Liver (tissue), 9 donors: ENCODE results near the gene SMCO3. TPM values are rescaled to one million over a fixed set of nuclear protein-coding genes. Genes with fewer than 3 reads are reported as not detected.

Source experiments
- DNase-seq: peaks from one replicate; pipeline ENCODE4 v3.0.0-alpha.2; 2017; ENCODE audit warnings: low spot score
- H3K27ac ChIP-seq, 2 donors: one replicate each; pipeline ENCODE4 v1.7.0; 2013; ENCODE audit warnings: inconsistent platforms in 2 of 2, low read length in 2 of 2, control low read depth in 1 of 2, low read depth in 1 of 2, mild to moderate bottlenecking in 1 of 2
- H3K27me3 ChIP-seq, 4 donors: one replicate each; pipeline versions ENCODE4 v1.6.1 to v1.7.0; 2013; ENCODE audit warnings: low read length in 3 of 4, inconsistent platforms in 1 of 4, mild to moderate bottlenecking in 1 of 4, moderate library complexity in 1 of 4; ENCODE audit not compliant: control insufficient read depth in 4 of 4, insufficient read depth in 4 of 4
- H3K36me3 ChIP-seq, 4 donors: one replicate each; pipeline versions ENCODE4 v1.6.1 to v1.7.0; 2013; ENCODE audit warnings: low read length in 3 of 4, mild to moderate bottlenecking in 3 of 4, low read depth in 1 of 4, moderate library complexity in 1 of 4; ENCODE audit not compliant: control insufficient read depth in 4 of 4, insufficient read depth in 3 of 4
- H3K4me1 ChIP-seq, 4 donors: one replicate each; pipeline versions ENCODE4 v1.6.1 to v1.7.0; 2013; ENCODE audit warnings: low read length in 3 of 4, mild to moderate bottlenecking in 3 of 4, moderate library complexity in 1 of 4; ENCODE audit not compliant: control insufficient read depth in 4 of 4, insufficient read depth in 4 of 4
- H3K4me3 ChIP-seq, 3 donors: one replicate each; pipeline versions ENCODE4 v1.6.1 to v1.7.0; 2013; ENCODE audit warnings: low read length in 3 of 3, control low read depth in 1 of 3, low read depth in 1 of 3, mild to moderate bottlenecking in 1 of 3
- H3K9ac ChIP-seq, 2 donors: one replicate each; pipeline ENCODE4 v1.7.0; 2013; ENCODE audit warnings: low read length in 2 of 2, mild to moderate bottlenecking in 2 of 2, moderate library complexity in 2 of 2, control low read depth in 1 of 2, low read depth in 1 of 2
- H3K9me3 ChIP-seq, 4 donors: one replicate each; pipeline versions ENCODE4 v1.6.1 to v1.7.0; 2013; ENCODE audit warnings: low read length in 3 of 4; ENCODE audit not compliant: control insufficient read depth in 4 of 4
- CTCF ChIP-seq: fragments of 150-350 bp; IDR thresholded peaks from 2 replicates; pipeline ENCODE4 v1.5.1; 2017; ENCODE audit warnings: improper control_type of control experiment, low read depth, low read length; ENCODE audit not compliant: missing input control
- EGR1 ChIP-seq, 2 donors: IDR thresholded peaks; 2 replicates each; pipeline ENCODE4 v1.6.1; 2016 to 2018; ENCODE audit warnings: antibody characterized with exemption in 2 of 2, low read depth in 2 of 2
- FOXA1 ChIP-seq: IDR thresholded peaks from 2 replicates; pipeline ENCODE4 v1.6.1; 2016; ENCODE audit warnings: antibody characterized with exemption
- FOXA2 ChIP-seq: IDR thresholded peaks from 2 replicates; pipeline ENCODE4 v1.6.1; 2016; ENCODE audit warnings: antibody characterized with exemption
- GABPA ChIP-seq, 2 donors: IDR thresholded peaks in 1 of 2; conservative IDR thresholded peaks in 1 of 2; 2 replicates each; pipeline ENCODE4 v1.6.1; 2016; ENCODE audit warnings: antibody characterized with exemption in 2 of 2, mild to moderate bottlenecking in 1 of 2, moderate library complexity in 1 of 2
- HNF4A ChIP-seq, 2 donors: conservative IDR thresholded peaks; 2 replicates each; pipeline ENCODE4 v1.6.1; 2016; ENCODE audit warnings: antibody characterized with exemption in 2 of 2, mild to moderate bottlenecking in 2 of 2
- HNF4G ChIP-seq: IDR thresholded peaks from 2 replicates; pipeline ENCODE4 v1.6.1; 2016; ENCODE audit warnings: antibody characterized with exemption
- JUND ChIP-seq, 2 donors: IDR thresholded peaks; 2 replicates each; pipeline ENCODE4 v1.6.1; 2016; ENCODE audit warnings: antibody characterized with exemption in 2 of 2
- NR2F2 ChIP-seq: IDR thresholded peaks from 2 replicates; pipeline ENCODE4 v1.6.1; 2016; ENCODE audit warnings: antibody characterized with exemption
- RAD21 ChIP-seq, 2 donors: IDR thresholded peaks; 2 replicates each; pipeline ENCODE4 v1.6.1; 2016; ENCODE audit warnings: antibody characterized with exemption in 2 of 2, mild to moderate bottlenecking in 2 of 2
- REST ChIP-seq: IDR thresholded peaks from 2 replicates; pipeline ENCODE4 v1.6.1; 2016; ENCODE audit warnings: antibody characterized with exemption, mild to moderate bottlenecking
- RXRA ChIP-seq, 2 donors: IDR thresholded peaks; 2 replicates each; pipeline ENCODE4 v1.6.1; 2017 to 2018; ENCODE audit warnings: antibody characterized with exemption in 2 of 2, mild to moderate bottlenecking in 1 of 2
- SP1 ChIP-seq: IDR thresholded peaks from 2 replicates; pipeline ENCODE4 v1.6.1; 2018; ENCODE audit warnings: antibody characterized with exemption, mild to moderate bottlenecking
- TAF1 ChIP-seq: conservative IDR thresholded peaks from 2 replicates; pipeline ENCODE4 v1.6.1; 2016; ENCODE audit warnings: antibody characterized with exemption, mild to moderate bottlenecking
- YY1 ChIP-seq: IDR thresholded peaks from 2 replicates; pipeline ENCODE4 v1.6.1; 2016; ENCODE audit warnings: antibody characterized with exemption, mild to moderate bottlenecking
- WGBS: extraction: QIAGEN DNeasy Blood & Tissue Kit; methylation state at CpG from one replicate; pipeline ENCODE4 v1.1.7; 2013; 5-methylcytosine and 5-hydroxymethylcytosine counted together
- polyA plus RNA-seq, 2 donors: library from polyadenylated mRNA; stranded (reverse) in 1 of 2; unstranded in 1 of 2; fragments of 200-250 nt in 1 of 2; fragments of >200 nt in 1 of 2; fragmentation: Nextera tagmentation in 1 of 2; extraction: Ambion mirVana in 1 of 2; gene quantifications; one replicate each; pipeline versions ENCODE4 v1.2.1 to v1.2.3, GENCODE V29; 2013 to 2015
- total RNA-seq, 2 donors: library from RNA; depleted of rRNA; stranded (reverse); fragments of >200 nt; gene quantifications; one replicate each; pipeline ENCODE4 v1.2.3, GENCODE V29; 2014
- TF ChIP-seq, protein P1 (sequence below): IDR thresholded peaks from 2 replicates; pipeline ENCODE4 v1.6.1; 2016; ENCODE audit warnings: antibody characterized with exemption
- TF ChIP-seq, protein P2 (sequence below): IDR thresholded peaks from 2 replicates; pipeline ENCODE4 v1.6.1; 2016; ENCODE audit warnings: antibody characterized with exemption
- TF ChIP-seq, protein P3 (sequence below): IDR thresholded peaks from 2 replicates; pipeline ENCODE4 v1.6.1; 2016; ENCODE audit warnings: antibody characterized with exemption
- donor health status: healthy.
- donor health status: healthy.
- donor health status: healthy.
- donor health status: healthy.
- donor health status: healthy.

SMCO3 gene
- total and polyA plus RNA-seq, 4 donors, result 0.17 to 0.93 (median 0.56) TPM

DNA sequence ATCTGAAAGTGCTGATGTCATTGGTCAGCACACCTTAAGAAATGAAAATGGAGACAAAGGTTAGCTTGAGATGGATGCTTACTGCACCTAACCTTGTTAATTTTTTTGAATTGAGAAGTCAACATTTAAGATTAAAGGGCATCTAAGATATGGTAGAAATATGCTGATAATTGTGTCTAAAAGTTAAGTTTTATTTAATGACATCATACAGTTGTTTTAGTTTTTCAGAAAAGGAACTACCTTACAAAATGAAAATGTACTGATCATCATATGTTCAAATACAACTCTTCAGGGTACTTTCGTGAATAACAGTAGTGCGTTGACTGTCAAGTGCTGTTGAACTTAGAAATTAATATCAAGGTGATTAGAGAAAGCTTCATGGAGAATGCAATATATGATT lies 2.5 kb downstream of the SMCO3 start:
- no peak overlapping the region for H3K27ac ChIP-seq
- no peak for DNase-seq
- TF ChIP-seq SP1 (no peak), FOXA2 (no peak), NR2F2 (no peak), GABPA (IDR thresholded peaks at IDR 0.05 in 1 of 2, conservative IDR thresholded peaks at IDR 0.05 in 1 of 2) (no peak), TAF1 (no peak), RAD21 (IDR thresholded peaks at IDR 0.05) (no peak), FOXA1 (no peak), EGR1 (IDR thresholded peaks at IDR 0.05; ENCODE audit: low read depth in 2 of 2) (no peak), HNF4A (conservative IDR thresholded peaks at IDR 0.05) (no peak), REST (no peak), HNF4G (no peak), JUND (IDR thresholded peaks at IDR 0.05) (no peak), CTCF (no peak), YY1 (no peak), RXRA (IDR thresholded peaks at IDR 0.05) (no peak)
- TF ChIP-seq, protein P1, sequence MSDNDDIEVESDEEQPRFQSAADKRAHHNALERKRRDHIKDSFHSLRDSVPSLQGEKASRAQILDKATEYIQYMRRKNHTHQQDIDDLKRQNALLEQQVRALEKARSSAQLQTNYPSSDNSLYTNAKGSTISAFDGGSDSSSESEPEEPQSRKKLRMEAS, result no peak
- TF ChIP-seq, protein P2, sequence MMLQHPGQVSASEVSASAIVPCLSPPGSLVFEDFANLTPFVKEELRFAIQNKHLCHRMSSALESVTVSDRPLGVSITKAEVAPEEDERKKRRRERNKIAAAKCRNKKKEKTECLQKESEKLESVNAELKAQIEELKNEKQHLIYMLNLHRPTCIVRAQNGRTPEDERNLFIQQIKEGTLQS, result no peak
- TF ChIP-seq, protein P3, sequence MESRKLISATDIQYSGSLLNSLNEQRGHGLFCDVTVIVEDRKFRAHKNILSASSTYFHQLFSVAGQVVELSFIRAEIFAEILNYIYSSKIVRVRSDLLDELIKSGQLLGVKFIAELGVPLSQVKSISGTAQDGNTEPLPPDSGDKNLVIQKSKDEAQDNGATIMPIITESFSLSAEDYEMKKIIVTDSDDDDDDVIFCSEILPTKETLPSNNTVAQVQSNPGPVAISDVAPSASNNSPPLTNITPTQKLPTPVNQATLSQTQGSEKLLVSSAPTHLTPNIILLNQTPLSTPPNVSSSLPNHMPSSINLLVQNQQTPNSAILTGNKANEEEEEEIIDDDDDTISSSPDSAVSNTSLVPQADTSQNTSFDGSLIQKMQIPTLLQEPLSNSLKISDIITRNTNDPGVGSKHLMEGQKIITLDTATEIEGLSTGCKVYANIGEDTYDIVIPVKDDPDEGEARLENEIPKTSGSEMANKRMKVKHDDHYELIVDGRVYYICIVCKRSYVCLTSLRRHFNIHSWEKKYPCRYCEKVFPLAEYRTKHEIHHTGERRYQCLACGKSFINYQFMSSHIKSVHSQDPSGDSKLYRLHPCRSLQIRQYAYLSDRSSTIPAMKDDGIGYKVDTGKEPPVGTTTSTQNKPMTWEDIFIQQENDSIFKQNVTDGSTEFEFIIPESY, result no peak
- H3K9ac ChIP-seq, result no peak overlapping the region
- WGBS, result 92% methylated on average over 2 of the region's 2 CpGs
- no peaks in the 10 kb centered on the region for H3K36me3 ChIP-seq
- no peaks in the 10 kb centered on the region for H3K27me3 ChIP-seq
- H3K4me1 ChIP-seq, result peaks cover 0 to 14% (median 2%) of the 10 kb centered on the region in 4 donors
- H3K4me3 ChIP-seq, result no peak overlapping the region
- H3K9me3 ChIP-seq, result no peaks in the 10 kb centered on the region
